Mucosa of rectum (tissue), 2 donors: ENCODE measurements around the gene ARID1B.

Source experiments
- H3K27ac ChIP-seq, 2 donors: one replicate each; pipeline ENCODE4 v1.7.0; 2013; ENCODE audit warnings: inconsistent platforms in 2 of 2, low read depth in 2 of 2, low read length in 2 of 2
- H3K27me3 ChIP-seq, 2 donors: one replicate each; pipeline ENCODE4 v1.7.0; 2013; ENCODE audit warnings: low read length in 2 of 2; ENCODE audit not compliant: control insufficient read depth in 2 of 2, insufficient read depth in 2 of 2
- H3K36me3 ChIP-seq, 2 donors: one replicate each; pipeline ENCODE4 v1.7.0; 2013; ENCODE audit warnings: low read length in 2 of 2; ENCODE audit not compliant: control insufficient read depth in 2 of 2, insufficient read depth in 2 of 2
- H3K4me1 ChIP-seq, 2 donors: one replicate each; pipeline ENCODE4 v1.7.0; 2013; ENCODE audit warnings: low read length in 2 of 2, mild to moderate bottlenecking in 1 of 2; ENCODE audit not compliant: control insufficient read depth in 2 of 2, insufficient read depth in 2 of 2
- H3K4me3 ChIP-seq, 2 donors: one replicate each; pipeline ENCODE4 v1.7.0; 2013; ENCODE audit warnings: low read length in 2 of 2
- H3K9ac ChIP-seq, 2 donors: one replicate each; pipeline ENCODE4 v1.7.0; 2013; ENCODE audit warnings: low read length in 2 of 2, low read depth in 1 of 2, mild to moderate bottlenecking in 1 of 2
- H3K9me3 ChIP-seq, 2 donors: one replicate each; pipeline ENCODE4 v1.7.0; 2013; ENCODE audit warnings: low read length in 2 of 2; ENCODE audit not compliant: control insufficient read depth in 2 of 2
- donor health status: healthy.
- donor health status: Normal muscosa, but diverticular disease.

ARID1B gene

DNA sequence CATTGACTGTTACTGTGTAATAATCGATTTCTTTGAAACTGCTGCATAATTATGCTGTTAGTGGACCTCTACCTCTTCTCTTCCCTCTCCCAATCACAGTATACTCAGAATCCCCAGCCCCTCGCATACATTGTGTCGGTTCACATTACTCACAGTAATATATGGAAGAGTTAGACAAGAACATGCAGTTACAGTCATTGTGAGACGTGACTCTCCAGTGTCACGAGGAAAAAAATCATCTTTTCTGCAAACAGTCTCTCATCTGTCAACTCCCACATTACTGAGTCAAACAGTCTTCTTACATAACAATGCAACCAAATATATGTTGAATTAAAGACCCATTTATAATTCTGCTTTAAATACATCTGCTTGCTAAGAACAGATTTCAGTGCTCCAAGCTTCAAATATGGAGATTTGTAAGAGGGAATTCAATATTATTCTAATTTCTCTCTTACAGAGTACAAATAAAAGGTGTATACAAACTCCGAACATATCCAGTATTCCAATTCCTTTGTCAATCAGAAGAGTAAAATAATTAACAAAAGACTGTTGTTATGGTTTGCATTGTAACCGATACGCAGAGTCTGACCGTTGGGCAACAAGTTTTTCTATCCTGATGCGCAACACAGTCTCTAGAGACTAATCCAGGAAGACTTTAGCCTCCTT lies 432.8 kb downstream of the ARID1B start:
- Histone ChIP-seq H3K27ac (no peak overlapping the region), H3K9ac (no peak overlapping the region), H3K27me3 (no peaks in the 10 kb centered on the region), H3K4me1 (no peaks in the 10 kb centered on the region), H3K4me3 (no peak overlapping the region), H3K36me3 (peaks cover 18 to 35% of the 10 kb centered on the region in 2 donors), H3K9me3 (no peaks in the 10 kb centered on the region)

GRCh38 chr6:157210954-157211353 lies 433.8 kb downstream of the ARID1B start:
- Histone ChIP-seq H3K9me3 (no peaks in the 10 kb centered on the region), H3K4me1 (no peaks in the 10 kb centered on the region), H3K27ac (no peak overlapping the region)

DNA sequence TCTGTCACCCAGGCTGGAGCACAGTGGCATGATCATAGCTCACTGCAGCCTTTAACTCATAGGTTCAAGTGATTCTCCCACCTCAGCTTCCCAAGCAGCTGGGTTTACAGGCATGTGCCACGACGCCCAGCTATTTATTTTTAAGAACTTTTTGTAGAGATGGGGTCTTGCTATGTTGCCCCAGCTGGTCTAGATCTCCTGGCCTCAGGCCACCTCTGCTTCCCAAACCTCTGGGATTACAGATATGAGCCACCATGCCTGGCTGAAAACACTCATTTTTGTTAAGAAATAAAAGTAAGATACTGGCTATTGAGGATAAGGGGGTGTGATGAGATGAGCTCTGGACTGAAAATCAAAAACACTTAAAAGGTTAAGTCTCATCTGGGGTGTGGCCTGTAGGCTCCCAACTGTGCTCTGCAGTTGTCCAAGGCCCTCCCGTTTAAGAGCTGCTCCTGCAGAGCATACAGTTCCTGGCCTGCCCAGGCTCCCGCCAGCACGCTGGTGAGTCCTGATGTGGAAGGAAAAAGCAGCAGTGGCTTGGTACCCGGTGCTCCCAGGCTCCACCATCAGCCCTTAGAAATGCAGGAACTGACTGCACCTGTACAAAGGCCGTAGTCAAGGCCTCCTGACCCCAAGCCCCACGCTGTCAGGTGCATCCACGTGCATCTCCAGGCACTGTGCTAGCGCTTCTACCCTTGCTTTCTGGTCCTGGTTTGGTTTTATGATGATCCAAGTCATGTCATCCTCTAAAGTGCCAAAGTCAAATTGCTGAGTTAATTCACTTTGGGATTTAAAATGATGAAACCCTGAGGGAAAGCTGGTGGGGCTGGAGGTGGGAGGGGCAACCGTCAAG lies 434.7 kb downstream of the ARID1B start:
- no peak overlapping the region for H3K27ac ChIP-seq
- peaks cover 10 to 22% of the 10 kb centered on the region in 2 donors for H3K36me3 ChIP-seq

More at GRCh38 chr6:157210954-157211353, 433.8 kb downstream of the ARID1B start:
- peaks cover 18 to 30% of the 10 kb centered on the region in 2 donors for H3K36me3 ChIP-seq
- H3K27me3 ChIP-seq, result no peaks in the 10 kb centered on the region
- no peak overlapping the region for H3K9ac ChIP-seq
- H3K4me3 ChIP-seq, result no peak overlapping the region

DNA sequence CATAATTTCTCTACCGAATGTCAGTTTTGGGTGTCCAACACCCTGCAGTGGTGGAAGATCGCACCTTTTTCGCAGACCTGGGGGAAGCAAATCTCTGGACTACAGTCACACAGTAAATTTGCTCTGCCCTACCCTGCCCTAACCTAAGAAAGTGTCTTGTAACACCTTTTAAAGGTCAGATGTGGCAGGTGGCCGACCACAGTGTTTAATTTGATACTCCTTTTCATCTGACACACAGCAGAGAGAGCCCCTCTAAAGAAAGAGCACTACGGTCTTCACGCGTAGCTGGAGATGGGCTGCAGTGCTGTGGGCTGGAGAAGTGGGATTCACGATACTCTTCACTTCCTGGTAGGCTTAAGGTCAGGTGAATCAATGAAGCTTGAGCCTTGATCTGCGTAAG lies 436.2 kb downstream of the ARID1B start:
- no peaks in the 10 kb centered on the region for H3K4me1 ChIP-seq
- H3K27me3 ChIP-seq, result no peaks in the 10 kb centered on the region
- H3K9me3 ChIP-seq, result no peaks in the 10 kb centered on the region
- peaks cover 0 to 6% of the 10 kb centered on the region in 2 donors for H3K36me3 ChIP-seq
- no peak overlapping the region for H3K9ac ChIP-seq
- H3K27ac ChIP-seq, result no peak overlapping the region
- H3K4me3 ChIP-seq, result no peak overlapping the region

More for the DNA sequence above, 434.7 kb downstream of the ARID1B start:
- Histone ChIP-seq H3K4me3 (no peak overlapping the region), H3K9me3 (no peaks in the 10 kb centered on the region), H3K27me3 (no peaks in the 10 kb centered on the region), H3K9ac (no peak overlapping the region), H3K4me1 (no peaks in the 10 kb centered on the region)

- Histone ChIP-seq H3K27ac (no peak overlapping the region), H3K4me1 (peaks cover 3% of the 10 kb centered on the region in 2 donors), H3K9ac (no peak overlapping the region)
Measured at GRCh38 chr6:157213907-157214565, 436.9 kb downstream of the ARID1B start.

GRCh38 chr6:157215717-157216116 lies 438.5 kb downstream of the ARID1B start:
- Histone ChIP-seq H3K4me1 (peaks cover 8 to 10% of the 10 kb centered on the region in 2 donors), H3K27me3 (no peaks in the 10 kb centered on the region), H3K4me3 (no peak overlapping the region), H3K9ac (no peak overlapping the region), H3K36me3 (no peaks in the 10 kb centered on the region), H3K9me3 (no peaks in the 10 kb centered on the region), H3K27ac (no peak overlapping the region)

More at GRCh38 chr6:157213907-157214565, 436.9 kb downstream of the ARID1B start:
- H3K36me3 ChIP-seq, result peaks cover 0 to 5% of the 10 kb centered on the region in 2 donors
- H3K4me3 ChIP-seq, result no peak overlapping the region
- H3K27me3 ChIP-seq, result no peaks in the 10 kb centered on the region
- H3K9me3 ChIP-seq, result no peaks in the 10 kb centered on the region

DNA sequence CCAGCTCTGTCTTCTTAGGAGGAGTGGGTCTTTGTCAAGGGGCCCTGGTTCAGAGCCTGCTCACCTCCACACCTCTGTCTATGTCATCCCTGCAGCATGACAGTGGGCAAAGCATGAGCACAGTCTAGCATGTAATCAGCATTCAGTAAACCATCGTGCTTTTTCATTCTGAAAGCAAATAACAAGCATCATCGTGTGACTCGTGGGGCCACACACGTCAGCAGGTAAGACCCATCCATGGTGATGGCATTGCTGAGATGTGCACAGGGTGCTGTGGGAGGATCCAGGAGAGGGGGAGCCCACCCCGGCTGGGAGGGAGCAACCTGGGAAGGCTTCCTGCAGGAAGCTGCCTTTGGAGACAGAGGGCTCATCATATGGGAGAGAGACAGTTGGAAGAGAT lies 439.4 kb downstream of the ARID1B start:
- H3K27ac ChIP-seq, result no peak overlapping the region
- H3K27me3 ChIP-seq, result no peaks in the 10 kb centered on the region
- peaks cover 15 to 16% of the 10 kb centered on the region in 2 donors for H3K4me1 ChIP-seq
- no peaks in the 10 kb centered on the region for H3K9me3 ChIP-seq
- no peak overlapping the region for H3K4me3 ChIP-seq
- H3K36me3 ChIP-seq, result no peaks in the 10 kb centered on the region
- no peak overlapping the region for H3K9ac ChIP-seq

- Histone ChIP-seq H3K27me3 (no peaks in the 10 kb centered on the region), H3K9me3 (no peaks in the 10 kb centered on the region), H3K36me3 (no peaks in the 10 kb centered on the region), H3K4me1 (peaks cover 15 to 17% of the 10 kb centered on the region in 2 donors), H3K4me3 (no peak overlapping the region), H3K27ac (no peak overlapping the region), H3K9ac (no peak overlapping the region)
Measured at GRCh38 chr6:157217198-157217893, 440.2 kb downstream of the ARID1B start.

GRCh38 chr6:157217894-157218370 lies 440.8 kb downstream of the ARID1B start:
- no peak overlapping the region for H3K9ac ChIP-seq
- no peaks in the 10 kb centered on the region for H3K9me3 ChIP-seq
- H3K27ac ChIP-seq, result no peak overlapping the region
- H3K36me3 ChIP-seq, result no peaks in the 10 kb centered on the region
- H3K4me3 ChIP-seq, result no peak overlapping the region
- H3K27me3 ChIP-seq, result no peaks in the 10 kb centered on the region
- peaks cover 15 to 17% of the 10 kb centered on the region in 2 donors for H3K4me1 ChIP-seq
